Measurements from ENCODE around the gene LGALS9C. TPM values are rescaled to one million over a fixed set of nuclear protein-coding genes. Genes with fewer than 3 reads are reported as not detected.
A peak's percentile ranks its signal among the peaks of the same experiment; 100 is the strongest.
"Not testable (repeated sequence)": the region's sequence is repeated elsewhere in the genome, so short reads cannot be mapped to it uniquely, and the experiment has no call there.

The LGALS9C gene
- under 1 TPM in 1 of 2 experiments, not detected in 1; 0.20 TPM for total RNA-seq

DNA sequence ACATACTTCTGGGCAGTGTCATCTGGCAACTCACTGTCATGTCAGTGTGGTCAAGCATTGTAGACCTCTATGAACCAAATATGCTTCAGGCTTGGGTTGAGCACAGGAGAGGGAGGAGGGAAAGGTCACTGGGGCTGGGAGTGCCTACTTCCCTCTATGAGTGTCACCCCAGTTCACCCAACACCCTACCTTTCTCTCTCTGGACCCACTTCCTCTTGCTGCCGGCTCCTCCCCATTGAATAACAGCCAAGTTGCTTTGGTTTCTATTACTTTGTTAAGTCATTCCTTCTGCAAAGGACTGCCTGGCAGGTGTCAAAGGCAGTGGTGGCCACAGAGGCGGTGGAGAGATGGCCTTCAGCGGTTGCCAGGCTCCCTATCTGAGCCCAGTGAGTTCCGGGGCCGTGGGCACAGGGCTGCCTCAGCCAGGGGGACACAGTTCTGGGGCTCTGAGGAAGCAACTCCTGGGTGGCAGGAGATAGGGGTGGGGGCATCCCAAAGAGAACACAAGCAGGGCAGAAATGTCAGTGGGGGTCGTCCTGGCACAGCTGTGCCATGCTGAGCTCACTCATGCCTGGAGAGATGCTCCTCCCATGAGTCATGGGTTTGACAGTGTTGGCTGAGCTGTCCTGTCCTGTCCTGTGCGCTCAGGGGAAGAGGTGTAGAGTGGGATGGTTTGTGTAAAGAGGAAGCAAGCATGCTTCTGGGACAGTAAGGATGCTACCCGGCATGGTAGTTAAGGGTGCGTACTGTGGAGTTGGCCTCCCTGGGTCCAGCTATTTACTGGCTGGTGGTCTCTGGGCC is at the start of gene LGALS9C:
LGALS9C (plus strand) TSS at position 282 of the 801 bp plus-strand sequence; CDS start at position 348, 66 bp downstream.
- H3K27ac Mint-ChIP-seq = peak within 1 kb of the TSS; percentile 78
- not testable (repeated sequence) for H3K27me3 Mint-ChIP-seq, H3K4me3 Mint-ChIP-seq

DNA sequence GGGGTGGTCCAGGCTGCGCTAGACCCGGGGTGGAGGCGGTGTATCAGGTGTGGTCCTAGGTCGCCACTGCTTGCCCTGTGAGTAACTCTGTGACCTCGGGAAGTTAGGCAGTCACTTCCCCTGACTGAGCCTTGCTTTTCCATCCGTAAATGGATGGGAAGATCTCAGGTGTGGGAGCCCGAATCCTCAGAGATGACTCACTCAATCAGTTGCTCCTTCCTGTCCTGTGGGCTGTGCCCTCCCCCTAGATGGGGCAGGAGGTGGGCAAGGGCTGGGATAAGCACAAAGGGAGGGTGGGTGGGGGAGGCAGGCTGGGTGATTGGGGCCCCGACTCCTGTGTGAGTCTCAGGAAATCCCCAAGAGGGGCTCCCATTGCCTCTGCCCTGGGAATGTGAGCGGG is 44.4 kb upstream of the LGALS9C start:
- H3K4me3 Mint-ChIP-seq, H3K27ac Mint-ChIP-seq, H3K27me3 Mint-ChIP-seq, DNase-seq, H3K9me3 Mint-ChIP-seq, H3K36me3 Mint-ChIP-seq, H3K4me1 Mint-ChIP-seq: not testable (repeated sequence)

More for the DNA sequence above, at the start of gene LGALS9C:
- not testable (repeated sequence) for H3K4me1 Mint-ChIP-seq, H3K36me3 Mint-ChIP-seq, H3K9me3 Mint-ChIP-seq
- DNase-seq = peak; percentile 34

DNA sequence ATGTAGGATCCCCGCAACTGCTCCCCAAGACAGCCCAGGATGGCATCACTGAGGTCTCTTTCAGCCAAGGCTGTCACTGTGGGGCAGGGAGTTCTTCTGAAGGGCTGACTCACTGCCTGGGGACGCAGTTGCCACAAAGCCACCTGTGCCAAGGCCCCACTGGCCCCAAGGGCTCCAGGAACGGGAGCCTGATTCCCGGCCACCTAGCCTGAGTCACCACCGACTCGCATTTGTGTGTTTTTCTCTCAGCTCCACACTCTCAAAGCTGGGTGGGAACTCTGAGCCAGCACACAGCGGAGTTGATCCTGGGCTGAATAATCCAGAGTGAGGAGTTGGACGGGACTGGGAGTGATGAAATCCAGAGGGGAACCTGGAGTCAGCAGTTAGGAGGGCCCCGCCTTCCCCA is 37.1 kb upstream of the LGALS9C start:
- not testable (repeated sequence) for H3K4me3 Mint-ChIP-seq, DNase-seq, H3K9me3 Mint-ChIP-seq, H3K4me1 Mint-ChIP-seq, H3K36me3 Mint-ChIP-seq, H3K27ac Mint-ChIP-seq, H3K27me3 Mint-ChIP-seq

DNA sequence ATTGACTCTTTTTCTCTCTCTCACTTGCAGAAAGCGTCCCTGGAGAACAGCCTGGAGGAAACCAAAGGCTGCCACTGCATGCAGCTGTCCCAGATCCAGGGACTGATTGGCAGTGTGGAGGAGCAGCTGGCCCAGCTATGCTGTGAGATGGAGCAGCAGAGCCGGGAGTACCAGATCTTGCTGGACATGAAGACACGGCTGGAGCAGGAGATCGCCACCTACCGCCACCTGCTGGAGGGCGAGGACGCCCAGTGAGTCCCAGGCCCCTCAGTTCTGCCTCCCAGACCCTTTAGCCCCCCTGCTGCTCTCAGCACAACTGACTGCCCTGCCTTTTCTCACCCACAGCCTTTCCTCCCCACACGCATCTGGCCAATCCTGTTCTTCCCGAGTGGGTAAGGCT is 34.5 kb upstream of the LGALS9C start:
- not testable (repeated sequence) for H3K36me3 Mint-ChIP-seq, H3K27ac Mint-ChIP-seq, H3K27me3 Mint-ChIP-seq, H3K9me3 Mint-ChIP-seq, H3K4me3 Mint-ChIP-seq, H3K4me1 Mint-ChIP-seq
- DNase-seq = peak; percentile 33

DNA sequence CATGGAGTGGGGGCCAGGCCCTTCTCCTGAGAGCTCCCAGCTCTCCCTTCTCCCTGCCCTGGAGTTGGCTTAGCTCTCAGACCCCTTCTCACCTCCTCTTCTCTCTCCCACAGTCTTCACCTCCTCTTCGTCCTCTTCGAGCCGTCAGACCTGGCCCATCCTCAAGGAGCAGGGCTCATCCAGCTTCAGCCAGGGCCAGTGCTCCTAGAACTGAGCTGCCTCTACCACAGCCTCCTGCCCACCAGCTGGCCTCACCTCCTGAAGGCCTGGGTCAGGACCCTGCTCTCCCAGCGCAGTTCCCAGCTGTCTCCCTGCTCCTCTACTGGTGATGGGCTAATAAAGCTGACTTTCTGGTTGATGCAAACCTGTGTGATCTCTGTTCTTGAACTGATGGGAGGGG is 34.1 kb upstream of the LGALS9C start:
- not testable (repeated sequence) for H3K4me1 Mint-ChIP-seq, H3K36me3 Mint-ChIP-seq, H3K4me3 Mint-ChIP-seq, H3K27ac Mint-ChIP-seq, DNase-seq, H3K9me3 Mint-ChIP-seq, H3K27me3 Mint-ChIP-seq

DNA sequence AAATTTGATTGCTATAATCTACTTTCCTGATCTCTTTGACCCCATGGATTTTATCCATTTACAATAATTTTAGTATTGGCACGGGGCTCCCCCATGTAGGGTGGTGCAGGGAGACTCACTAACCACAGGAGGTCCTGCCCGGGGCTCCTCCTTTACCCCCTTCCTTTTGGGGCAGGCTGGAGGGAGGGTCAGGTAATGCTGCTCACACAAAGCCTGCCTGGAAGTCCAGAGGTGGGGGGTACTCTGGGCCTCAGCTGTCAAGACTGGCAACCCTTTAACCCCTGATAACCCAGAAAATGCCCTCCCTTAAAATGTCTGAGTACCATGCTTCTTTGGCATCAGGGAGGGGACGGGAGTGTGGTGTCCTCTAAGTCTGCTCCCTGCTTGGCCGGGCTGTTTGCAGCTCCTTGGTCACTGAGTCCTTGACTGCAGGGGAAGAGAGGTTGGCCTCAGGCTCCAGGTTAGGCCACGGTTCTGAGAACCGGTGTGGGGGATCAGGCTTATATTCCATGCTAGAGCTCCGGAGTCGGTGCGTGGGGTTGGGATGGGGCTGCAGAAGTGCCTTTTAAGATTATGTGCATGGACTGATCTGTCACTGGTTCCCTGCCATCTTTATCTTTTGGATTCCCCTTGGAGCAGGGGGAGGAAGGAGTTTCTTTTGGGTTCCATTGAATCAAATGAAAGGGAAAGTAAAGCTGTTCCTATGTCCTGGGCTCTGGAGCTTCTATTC is 28.9 kb upstream of the LGALS9C start:
- not testable (repeated sequence) for H3K9me3 Mint-ChIP-seq, H3K36me3 Mint-ChIP-seq, H3K27ac Mint-ChIP-seq, H3K4me3 Mint-ChIP-seq, H3K4me1 Mint-ChIP-seq, H3K27me3 Mint-ChIP-seq, DNase-seq

DNA sequence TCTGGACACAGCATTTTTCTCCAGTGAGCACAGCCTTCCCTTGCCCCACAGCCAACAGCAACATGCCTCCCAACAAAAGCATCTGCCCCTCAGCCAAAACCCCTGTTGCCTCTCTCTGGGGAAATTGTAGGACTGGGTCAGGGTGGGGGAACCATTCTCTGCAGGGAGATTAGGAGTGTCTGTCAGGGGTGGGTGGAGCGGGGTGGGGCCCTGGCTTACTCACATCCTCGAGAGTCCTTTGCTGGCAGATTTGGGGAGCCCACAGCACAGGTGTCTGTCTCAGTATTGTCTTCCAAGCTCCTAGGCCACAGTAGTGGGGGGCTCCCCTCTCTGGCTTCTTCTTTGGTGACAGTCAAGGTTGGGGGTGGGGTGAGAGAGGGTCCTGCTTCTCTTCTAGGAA is 28.3 kb upstream of the LGALS9C start:
- not testable (repeated sequence) for H3K9me3 Mint-ChIP-seq, H3K4me1 Mint-ChIP-seq, DNase-seq, H3K27me3 Mint-ChIP-seq, H3K36me3 Mint-ChIP-seq, H3K4me3 Mint-ChIP-seq, H3K27ac Mint-ChIP-seq

DNA sequence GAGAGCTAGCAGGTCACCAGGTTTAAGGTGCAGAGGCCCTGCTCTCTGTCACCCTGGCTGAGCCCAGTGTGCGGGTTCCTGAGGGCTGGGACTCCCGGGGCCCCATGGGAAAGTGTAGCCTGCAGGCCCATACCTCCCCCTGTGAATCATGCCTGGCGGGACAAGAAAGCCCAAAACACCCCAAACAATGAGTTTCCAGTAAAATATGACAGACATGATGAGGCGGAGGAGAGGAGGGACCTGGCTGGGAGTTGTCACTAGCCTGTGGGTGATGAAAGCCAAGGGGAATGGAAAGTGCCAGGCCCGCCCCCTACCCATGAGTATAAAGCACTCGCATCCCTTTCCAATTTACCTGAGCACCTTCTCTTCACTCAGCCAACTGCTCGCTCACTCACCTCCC is 26.8 kb upstream of the LGALS9C start:
- H3K27me3 Mint-ChIP-seq, DNase-seq, H3K36me3 Mint-ChIP-seq, H3K9me3 Mint-ChIP-seq, H3K27ac Mint-ChIP-seq, H3K4me1 Mint-ChIP-seq, H3K4me3 Mint-ChIP-seq: not testable (repeated sequence)

DNA sequence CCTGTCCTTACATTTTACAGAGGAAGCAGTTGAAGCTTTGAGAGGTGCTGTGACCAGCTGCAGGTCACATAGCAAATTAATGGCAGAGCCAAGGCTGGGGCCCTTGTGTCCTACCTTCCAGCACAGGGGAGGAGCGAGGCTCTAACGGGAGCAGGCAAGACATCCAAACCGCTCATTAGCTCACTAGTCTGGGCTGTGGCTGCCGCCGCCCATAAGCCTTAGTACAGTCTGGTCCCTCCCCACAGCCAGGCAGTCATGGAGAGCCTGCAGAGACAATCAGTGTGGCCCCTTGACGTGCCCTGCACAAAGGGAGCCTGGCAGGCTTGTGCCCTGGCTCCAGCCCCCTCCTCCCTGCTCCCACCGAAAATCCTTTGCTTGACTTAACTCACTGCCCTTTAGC is 25.6 kb upstream of the LGALS9C start:
- H3K4me3 Mint-ChIP-seq, H3K36me3 Mint-ChIP-seq, H3K27ac Mint-ChIP-seq, H3K27me3 Mint-ChIP-seq, DNase-seq, H3K9me3 Mint-ChIP-seq, H3K4me1 Mint-ChIP-seq: not testable (repeated sequence)

DNA sequence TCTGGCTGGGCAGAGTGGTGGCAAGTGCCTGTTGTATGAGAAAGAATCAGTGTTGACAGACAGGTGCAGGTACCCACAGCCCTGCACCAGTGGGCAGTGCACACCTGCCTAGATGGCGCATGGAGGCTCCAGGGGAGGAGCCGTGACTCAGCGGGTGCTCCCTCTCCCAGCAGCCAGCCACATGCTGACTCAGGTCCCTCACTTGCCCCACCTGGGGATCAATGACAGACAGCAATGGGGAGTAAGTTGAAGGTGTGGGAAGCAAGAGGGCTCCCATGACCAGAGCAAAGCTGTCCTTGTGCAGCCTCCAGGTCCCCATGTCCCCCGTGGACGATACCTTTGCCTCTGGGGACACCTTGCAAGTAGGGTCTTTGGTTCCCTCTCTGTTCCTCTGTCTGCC is 24.6 kb upstream of the LGALS9C start:
- H3K4me1 Mint-ChIP-seq, H3K27ac Mint-ChIP-seq, H3K27me3 Mint-ChIP-seq, H3K36me3 Mint-ChIP-seq, H3K4me3 Mint-ChIP-seq, H3K9me3 Mint-ChIP-seq, DNase-seq: not testable (repeated sequence)

DNA sequence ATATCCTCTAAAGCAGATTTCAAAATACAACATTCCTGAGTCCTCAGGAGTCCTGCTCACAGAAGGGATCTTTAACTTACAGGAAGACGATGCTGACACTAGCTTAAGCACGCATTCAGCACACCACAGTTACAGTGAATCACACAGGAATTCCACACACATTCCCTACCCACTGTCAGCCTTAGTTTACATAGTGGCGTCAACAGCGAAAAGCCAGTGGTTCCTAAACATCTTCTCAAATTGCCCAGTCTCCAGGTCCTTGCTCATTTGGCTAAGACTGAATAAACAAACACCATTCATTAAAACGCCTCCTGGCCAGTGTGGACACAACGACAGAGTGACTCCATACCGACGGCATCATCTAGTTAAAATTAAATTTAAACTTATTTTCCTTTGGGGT is 17.6 kb upstream of the LGALS9C start:
- not testable (repeated sequence) for H3K9me3 Mint-ChIP-seq, H3K4me1 Mint-ChIP-seq

DNA sequence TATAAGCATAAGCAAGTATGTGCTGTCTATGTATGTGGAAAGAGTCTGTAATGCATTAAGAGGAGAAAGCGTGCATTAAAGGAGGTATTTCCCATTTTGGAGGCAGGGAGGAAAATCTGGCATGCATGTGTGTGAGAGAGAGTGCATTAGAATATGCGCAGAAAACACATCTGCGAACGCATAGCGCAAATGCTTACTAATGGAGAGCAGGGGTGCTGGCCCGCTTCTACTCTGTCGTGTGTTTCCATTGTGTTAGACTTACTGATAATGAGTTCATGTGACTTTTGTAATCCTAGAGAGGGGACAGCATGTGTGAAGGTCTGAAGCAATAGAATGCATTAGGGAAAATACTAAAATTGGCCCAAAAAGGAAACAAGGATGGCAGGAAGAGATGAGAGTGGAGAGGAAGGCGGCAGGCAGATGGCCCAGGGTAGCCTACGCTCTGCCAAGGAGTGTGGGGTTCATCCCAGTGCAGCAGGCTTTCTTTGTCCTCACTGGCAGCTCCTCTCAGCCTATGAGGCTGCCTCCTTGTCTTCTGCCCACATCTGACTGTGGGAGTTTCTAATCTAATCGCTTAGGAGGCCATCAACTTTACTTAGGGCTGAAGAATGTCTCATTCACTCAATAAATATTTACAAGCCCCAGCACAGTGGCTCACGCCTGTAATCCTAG is 12.6 kb upstream of the LGALS9C start:
- H3K27ac Mint-ChIP-seq, DNase-seq, H3K4me3 Mint-ChIP-seq, H3K4me1 Mint-ChIP-seq, H3K27me3 Mint-ChIP-seq, H3K36me3 Mint-ChIP-seq, H3K9me3 Mint-ChIP-seq: not testable (repeated sequence)

More for the DNA sequence above, 17.6 kb upstream of the LGALS9C start:
- not testable (repeated sequence) for H3K36me3 Mint-ChIP-seq, H3K27ac Mint-ChIP-seq, DNase-seq, H3K4me3 Mint-ChIP-seq, H3K27me3 Mint-ChIP-seq

DNA sequence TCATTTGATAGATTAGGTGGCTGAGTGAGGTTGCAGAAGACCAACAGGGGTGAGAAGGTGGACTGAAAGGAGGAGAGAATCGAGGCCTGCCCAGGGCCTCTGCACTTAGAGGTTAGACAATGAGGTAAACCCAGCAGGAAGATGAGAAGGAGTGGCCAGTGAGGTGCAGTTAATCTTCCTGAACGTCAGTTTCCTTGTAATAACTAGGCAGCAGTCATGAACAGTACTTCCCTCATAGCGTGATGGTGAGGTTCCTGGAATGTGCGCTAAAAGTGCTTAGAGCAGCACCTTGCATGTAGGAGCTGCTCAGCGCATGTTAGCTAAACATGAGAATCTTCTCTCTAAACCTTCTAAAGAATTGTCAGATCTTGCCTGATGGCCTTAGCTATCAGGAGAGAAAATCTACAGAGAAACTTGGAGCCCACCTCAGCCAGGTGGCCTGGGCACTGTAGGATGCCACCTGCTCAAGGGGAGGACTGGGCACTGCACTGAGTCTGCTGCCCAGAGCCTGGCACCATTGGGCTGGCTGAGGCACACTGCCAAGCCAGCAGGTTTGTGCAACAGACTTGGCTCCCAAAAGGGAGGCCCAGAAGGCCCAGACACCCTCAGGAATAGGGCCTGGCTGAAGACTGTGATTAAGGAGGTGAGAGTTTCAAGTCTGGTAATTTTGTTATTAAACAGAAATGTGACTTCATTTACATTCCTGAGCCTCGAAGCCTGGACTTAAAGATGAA is 10.2 kb upstream of the LGALS9C start:
- H3K27ac Mint-ChIP-seq, H3K4me3 Mint-ChIP-seq, H3K27me3 Mint-ChIP-seq, H3K4me1 Mint-ChIP-seq, H3K36me3 Mint-ChIP-seq, DNase-seq, H3K9me3 Mint-ChIP-seq: not testable (repeated sequence)

DNA sequence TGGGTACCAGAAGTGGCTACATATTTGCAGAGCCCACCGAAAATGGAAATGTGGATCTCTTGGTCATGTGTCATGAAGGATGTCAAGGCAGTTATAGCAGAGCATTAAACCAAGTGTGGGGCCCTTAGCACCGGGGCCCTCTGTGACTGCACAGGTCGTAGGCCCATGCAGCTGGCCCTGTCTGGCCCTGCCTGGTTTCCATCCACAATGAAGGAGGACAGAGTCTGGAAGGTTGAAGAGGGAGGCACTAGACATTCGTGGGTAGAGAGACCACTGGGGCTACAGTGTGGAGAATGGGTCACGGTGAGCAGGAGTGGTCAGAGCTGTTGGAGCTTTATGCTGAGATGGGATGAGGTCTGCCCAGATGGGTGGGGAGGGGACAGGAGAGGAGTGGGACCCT is 9.6 kb upstream of the LGALS9C start:
- not testable (repeated sequence) for H3K27ac Mint-ChIP-seq, H3K9me3 Mint-ChIP-seq, H3K4me1 Mint-ChIP-seq, DNase-seq, H3K27me3 Mint-ChIP-seq, H3K36me3 Mint-ChIP-seq, H3K4me3 Mint-ChIP-seq

DNA sequence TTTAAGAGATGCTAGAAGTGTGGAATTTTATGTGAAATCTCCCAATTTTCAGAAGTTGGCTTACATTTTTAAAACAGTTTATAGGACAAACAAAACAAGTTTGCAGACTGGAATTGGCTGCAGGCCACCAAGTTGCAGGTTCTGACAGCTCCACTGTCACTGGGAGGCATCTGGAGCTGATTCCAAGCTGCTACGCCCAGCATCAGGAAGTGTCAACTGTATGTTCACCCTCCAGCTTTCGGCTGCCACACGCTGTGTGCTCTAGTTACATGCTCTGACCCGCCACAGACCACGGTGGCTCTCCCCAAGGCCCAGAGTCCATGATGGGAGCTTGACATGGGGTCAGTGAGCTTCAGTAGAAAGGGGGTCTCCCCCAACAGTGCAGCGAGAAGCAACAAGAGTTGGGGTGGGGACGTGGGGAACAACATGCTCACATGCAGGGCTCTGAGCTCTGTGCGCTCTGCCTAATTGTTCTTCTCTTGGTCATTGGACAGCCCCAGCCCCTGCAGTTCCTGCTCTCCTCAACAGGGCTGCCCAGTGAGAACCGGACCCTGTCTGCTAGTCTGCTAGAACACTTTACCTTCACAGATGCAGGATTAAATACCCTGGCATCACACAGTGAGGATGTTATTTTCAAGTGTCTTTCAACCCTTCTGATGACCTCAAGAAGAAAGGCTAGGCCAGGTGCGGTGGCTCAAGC is 8.0 kb upstream of the LGALS9C start:
- H3K36me3 Mint-ChIP-seq, H3K9me3 Mint-ChIP-seq, H3K4me1 Mint-ChIP-seq, DNase-seq, H3K4me3 Mint-ChIP-seq, H3K27ac Mint-ChIP-seq, H3K27me3 Mint-ChIP-seq: not testable (repeated sequence)

Data from activated naive CD8-positive, alpha-beta T cell treated with anti-CD3 and anti-CD28 coated beads for 36 hours (primary cell).